ENCODE measurements around the gene ATG10.
"Not testable (repeated sequence)": the region's sequence is repeated elsewhere in the genome, so short reads cannot be mapped to it uniquely, and the experiment has no call there.

Gene ATG10
- total RNA-seq, result 6.5 to 11.2 reads per million in 2 donors

DNA sequence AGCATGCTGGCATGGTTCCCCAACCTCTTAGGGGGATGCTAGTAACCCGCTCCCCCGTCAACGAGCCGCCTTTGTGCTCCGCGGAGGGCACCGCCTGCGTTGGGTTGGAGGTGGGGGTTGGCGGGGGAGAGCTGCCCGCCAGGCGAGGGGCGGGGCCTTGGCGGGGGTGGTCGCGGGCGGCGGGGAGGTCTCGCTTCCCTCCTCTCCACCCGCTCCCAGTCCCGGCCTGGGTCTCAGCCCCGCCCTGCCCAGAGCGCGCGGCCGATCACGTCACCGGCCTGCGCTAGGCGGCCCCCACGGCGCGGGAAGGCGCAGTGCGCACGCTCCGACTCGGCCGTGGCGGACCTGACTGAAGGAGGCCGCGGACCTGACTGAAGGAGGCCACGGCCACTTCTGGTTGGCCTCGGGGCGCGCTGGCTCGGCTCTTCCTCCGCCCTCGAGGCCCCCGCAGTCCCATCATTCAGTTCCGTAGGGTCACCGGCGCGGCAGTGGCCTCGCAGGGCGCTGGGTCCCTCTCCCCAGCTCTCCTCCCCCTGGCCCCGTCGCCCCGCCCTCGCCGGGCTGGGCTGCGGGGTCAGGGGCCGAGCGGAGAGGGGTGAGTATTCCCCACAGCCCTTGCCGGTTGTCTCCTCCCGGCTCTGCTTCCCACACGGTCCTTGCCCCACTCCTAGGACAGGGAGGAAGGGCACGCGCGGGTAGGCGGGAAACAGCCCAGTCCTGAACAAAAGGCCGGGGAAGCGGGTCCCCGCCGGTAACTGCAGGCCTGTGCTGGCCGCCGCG is at the start of gene ATG10:
Gene ATG10 (plus strand): TSS at position 312 of the 780 bp plus-strand sequence. CDS start 15,548 bp downstream, outside the sequence.
- peak; percentile 81 for DNase-seq

DNA sequence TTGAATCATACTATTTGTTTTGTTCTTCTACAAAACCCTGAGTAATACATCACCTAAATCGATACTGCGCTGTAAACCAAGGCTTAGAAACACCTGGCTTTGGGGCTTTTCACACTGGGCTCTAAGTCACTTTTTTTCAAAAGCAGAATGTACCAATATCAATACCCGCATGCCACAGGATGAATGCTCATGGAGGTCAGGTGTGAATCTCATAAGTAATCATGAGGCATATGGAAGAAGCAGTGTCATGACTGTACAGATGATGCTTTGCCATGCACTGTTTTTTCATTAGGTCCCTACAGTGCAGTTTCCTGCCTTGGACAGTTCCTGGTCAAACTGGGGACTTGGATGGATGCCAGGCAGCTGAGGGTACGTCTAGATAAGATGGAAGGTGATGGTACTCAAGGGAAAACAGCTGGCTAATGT is 49.0 kb upstream of the ATG10 start:
- DNase-seq, result no peak

DNA sequence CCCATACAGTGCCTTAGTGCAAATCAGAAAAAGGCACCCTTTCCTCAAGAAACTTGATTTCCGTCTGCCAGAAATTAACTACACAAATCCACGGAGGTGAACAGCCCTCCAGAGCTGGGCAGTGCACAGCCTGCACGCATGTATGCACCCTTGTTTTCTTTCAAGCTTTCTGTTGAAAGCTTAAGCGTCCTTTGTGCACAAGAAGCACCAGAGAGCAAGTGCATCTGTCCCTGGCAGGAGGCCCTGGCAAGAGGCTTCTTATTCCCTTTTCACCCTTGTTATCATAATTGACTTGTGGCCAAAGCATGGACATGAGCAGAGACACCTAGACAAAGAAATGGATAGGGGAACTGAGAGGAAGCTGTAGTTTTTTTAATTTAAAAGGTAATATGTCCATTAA is 47.4 kb upstream of the ATG10 start:
- DNase-seq, result no peak

DNA sequence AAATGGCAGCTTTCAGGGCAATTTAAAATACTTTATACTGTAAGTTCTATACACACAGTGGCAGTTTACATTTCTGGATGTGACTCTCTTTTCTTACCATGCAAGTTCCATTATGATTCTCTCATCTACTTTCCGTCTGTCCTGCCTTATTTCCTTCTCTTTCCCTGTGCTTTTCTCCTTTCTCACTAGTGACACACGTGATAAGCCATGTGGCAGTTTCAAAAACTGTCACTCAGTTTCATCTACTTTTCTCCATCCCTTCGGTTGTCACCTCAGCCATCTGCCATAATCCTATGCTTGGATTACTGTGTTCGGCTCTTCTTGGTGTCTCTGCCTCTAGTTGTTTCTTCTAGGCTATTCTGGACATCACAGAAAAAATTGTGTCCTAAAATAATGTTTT is 46.8 kb upstream of the ATG10 start:
- DNase-seq, result no peak

DNA sequence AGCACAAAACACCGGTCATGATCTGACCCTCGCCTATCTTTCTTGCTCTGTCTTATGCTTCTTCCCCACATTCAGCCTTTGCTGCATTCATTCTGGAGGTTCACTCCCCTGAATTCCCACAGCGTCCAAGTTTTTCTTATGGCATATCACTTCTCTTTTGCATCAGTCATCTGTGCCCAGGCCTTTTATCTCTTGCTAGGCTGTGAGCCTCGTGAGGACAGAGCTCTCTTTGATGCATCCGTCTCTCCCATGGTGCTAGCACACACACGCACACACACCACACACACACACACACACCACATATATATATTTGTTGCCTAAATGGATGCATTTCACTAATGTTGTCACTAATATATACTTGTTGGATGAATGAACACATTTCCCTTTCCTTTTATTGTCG is 45.8 kb upstream of the ATG10 start:
- DNase-seq, result no peak

DNA sequence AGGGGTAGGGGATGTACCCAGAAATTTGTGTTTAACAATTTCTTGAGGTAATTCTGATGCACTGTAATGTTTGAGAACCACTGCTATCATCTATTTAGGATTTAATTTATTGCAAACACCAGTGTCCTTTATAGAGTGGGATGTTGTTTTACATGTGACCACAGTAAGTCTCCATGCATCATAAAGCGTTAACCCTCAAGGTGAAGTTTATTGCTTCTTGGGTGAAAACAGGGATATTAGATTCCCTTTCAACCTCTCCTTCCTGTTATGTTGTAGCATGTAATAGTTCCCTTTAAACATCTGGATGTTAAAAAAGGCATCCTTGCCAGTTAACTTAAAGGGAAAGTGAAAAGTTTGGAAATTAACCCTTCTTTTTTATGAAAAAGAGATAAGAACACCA is 35.8 kb upstream of the ATG10 start:
- DNase-seq, result no peak

DNA sequence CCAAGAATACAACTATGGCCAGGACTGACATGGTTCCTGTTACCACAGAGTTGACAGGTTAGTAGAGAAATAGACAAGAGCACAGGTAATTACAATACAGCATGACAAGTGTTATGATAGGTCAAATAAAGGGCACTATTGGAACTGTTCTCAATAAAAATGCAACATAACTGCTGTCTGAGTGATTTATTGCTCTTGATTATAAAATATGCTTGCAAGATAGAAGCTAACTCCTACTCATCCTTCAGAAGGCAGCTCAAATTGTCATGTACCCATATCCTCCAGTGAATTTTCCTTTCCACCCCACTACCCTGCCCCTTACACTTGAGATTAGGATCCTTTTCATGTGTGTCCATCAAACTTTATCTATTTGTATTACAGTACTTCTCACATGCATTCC is 35.1 kb upstream of the ATG10 start:
- DNase-seq, result no peak

DNA sequence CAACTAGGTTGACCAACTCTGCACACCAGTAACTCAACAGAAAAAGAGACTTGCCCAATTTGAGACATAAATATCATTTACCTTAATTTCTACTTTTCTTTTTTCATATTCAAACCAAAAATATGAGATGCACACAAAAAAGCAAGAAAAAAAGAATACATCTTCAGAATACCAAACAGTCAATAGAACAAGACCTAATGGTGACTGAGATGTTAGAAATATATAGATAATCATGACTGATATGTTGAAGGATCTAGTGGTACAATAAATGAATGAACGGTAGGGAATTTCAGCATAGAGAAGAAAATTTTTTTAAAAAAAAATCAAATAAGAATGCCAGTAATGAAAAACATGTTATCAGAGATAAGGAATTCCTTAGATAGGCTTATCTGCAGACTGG is 29.1 kb upstream of the ATG10 start:
- no peak for DNase-seq

DNA sequence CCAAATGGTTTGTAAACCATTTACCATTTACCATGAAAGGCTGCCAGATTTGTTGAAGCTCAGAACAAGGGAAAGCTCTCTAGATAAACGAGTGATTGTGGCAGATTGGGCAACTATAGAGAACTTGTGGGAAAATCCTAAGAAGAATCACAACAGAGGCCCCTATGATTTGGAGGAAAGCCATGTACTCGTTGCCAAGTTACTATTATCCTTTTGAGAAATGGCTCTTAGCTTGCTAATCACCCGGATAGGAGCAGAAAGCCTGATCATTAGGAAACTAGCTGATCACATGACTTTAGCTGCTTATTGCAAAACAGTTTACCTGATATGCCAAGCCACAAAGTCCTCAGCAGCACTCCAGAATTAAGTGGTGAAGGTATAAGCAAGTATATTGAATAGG is 23.5 kb upstream of the ATG10 start:
- DNase-seq, result no peak

DNA sequence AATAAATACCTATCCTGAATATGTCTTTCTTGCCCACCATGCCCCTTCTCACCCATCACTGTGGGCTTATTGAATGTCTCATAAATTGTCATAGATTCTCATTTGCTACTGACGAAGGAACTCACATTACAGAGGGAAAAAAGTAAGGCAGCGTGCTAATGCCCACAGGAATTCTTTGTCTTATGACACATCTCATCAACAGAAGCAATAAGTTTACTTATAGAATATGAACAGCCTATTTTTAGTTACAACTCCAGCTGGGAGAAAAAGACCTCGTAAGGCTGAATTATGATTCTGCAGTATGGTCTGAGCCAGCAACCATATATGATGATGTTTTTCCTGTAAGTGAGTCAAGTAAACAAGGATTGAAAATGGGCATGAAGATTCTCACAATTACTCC is 22.4 kb upstream of the ATG10 start:
- no peak for DNase-seq

DNA sequence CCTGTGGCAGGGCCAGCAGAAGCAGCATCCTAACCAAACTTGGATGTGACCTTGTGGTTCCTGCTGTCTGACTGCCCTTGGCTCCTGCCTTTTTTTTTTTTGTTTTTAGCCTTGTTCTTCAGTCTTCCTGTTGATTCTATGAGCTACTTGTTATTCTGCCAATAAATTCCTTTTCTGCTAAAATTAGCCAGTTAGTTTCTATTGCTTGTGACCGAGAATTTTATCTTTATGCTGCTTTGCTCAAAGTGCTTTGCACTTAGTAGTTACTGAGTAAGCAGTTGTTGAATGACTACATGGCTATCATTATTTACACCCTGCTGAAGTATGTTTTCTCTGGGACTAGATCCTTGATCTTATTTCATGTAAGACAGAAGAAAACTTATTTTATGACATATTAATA is 20.8 kb upstream of the ATG10 start:
- no peak for DNase-seq

DNA sequence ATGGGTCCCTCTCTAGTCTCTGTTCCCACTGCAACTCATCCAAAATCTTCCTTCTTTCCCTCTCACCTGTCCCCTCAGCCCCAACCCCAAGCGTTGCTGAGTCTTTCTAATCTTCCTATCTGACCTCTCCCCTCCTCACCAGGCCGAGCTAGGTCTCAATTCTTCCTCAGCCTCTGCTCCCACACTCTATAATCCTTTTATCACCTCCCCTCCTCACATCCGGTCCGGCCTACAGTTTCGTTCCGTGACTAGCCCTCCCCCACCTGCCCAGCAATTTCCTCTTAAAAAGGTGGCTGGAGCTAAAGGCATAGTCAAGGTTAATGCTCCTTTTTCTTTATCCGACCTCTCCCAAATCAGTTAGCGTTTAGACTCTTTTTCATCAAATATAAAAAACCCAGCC is 17.0 kb upstream of the ATG10 start:
- not testable (repeated sequence) for DNase-seq

DNA sequence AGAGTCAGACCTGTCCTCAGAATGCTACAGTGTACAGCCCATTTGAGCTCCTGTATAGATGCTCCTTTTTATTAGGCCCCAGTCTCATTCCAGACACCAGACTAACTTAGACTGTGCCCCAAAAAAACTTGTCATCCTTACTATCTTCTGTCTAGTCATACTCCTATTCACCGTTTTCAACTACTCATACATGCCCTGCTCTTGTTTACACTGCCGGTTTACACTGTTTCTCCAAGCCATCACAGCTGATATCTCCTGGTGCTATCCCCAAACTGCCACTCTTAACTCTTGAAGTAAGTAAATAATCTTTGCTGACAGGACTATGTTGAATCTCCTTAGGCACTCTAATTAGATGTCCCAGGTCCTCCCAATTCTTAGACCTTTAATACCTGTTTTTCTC is 13.7 kb upstream of the ATG10 start:
- not testable (repeated sequence) for DNase-seq

DNA sequence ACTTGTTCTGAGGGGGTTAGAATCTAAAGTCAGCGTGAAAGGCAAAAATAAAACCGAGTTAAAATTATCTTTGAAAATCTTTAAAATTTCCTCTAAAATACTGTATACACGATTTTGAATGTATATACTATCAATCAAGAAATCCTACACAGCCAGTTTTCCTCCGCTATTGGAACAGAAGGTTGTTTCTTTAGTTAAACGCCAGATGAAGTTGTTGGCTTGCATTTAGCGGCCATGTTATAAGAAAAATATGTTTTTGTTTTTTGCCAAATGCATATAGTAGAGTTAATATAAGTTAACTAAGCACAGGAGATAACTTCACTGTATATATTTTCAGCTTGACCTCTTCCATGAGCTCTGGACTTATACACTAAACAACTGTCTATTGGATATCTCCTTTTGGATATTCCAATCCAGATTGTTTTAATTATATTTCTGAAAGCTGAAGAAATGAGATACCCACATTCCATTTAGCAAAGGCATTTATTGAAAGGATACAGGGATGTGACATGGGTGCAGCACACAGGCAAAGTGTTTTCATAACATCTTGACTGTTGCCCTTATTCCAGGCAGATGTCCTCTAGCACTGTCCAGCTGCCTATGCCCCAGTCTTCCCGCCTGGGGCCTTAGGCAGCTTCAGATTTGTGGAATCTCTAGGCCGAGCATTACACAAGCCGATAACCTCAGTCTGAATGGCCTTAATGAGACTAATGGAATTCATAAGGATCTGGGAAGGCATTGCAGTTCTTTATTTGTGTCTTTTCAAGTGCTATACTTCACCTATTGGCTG is 10.0 kb upstream of the ATG10 start:
- DNase-seq, result no peak

DNA sequence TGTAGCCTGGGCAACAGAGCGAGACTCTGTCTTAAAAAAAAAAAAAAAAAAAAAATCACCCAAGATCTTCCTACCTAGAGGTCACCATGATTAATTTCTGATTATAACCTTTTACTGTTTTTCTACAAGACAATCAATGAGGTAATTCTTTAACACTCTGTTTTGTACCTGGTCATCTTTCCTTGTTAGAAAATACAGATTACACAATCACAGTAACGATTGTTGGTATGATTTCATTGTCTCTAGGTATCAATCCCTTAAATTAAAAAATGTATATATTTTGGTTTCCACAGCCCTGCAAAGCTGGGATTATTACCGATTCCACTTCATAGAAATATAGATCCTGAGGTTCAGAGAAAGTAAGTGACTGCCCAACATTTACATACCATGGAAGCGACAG is 8.3 kb upstream of the ATG10 start:
- no peak for DNase-seq

DNA sequence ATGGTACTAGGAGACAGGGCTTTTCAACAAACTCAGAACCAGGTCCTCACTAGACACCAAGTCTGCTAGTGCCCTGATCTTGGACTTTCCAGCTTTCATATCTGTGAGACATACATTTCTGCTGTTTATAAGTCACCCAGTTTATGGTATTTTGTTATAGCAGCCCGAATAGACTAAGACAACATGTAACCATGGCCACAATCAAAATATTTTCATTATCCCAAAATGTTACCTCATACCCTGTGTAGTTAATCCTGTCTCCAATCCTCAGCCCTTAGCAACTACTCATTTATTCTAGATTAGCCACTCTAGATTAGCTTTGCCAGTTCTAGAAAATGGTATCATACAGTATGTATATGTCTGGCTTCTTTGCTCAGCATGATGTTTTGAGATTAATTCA is 6.3 kb upstream of the ATG10 start:
- DNase-seq, result no peak

DNA sequence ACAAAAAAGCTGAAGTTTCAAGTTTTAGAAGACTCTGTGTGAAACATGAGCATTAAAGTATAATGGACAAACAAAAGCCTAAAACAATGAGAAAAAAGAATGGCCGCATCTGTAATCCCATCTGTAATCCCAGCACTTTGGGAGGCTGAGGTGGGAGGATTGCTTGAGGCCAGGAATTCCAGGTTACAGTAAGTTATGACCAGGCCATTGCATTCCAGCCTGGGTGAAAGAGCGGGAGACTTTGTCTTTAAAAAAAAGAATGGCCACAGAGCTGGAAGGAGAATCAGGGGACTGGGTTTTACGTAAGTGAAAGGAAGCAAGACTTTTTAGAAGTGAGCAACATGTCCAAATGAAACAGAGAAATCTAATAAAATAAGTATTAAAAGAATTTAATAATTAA is 2.6 kb upstream of the ATG10 start:
- DNase-seq, result no peak

DNA sequence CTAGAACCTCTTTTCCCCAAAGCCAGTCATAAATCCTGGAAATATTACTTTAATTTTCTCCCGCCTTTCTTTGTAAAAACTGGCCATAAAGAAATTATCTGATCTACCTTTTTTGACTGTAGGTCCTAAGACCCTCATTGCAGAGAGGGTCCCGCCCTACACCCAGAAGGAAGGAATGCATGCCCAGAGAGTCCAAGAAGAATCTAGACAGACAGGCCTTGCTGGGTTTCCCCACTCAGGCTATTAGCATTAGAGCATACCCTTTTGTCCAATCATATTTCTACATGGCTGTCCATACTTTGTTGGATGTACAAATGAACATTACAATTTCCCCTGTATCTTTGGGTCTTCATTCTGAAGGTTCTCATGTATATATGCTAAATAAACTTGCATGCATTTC is 1.9 kb upstream of the ATG10 start:
- no peak for DNase-seq

DNA sequence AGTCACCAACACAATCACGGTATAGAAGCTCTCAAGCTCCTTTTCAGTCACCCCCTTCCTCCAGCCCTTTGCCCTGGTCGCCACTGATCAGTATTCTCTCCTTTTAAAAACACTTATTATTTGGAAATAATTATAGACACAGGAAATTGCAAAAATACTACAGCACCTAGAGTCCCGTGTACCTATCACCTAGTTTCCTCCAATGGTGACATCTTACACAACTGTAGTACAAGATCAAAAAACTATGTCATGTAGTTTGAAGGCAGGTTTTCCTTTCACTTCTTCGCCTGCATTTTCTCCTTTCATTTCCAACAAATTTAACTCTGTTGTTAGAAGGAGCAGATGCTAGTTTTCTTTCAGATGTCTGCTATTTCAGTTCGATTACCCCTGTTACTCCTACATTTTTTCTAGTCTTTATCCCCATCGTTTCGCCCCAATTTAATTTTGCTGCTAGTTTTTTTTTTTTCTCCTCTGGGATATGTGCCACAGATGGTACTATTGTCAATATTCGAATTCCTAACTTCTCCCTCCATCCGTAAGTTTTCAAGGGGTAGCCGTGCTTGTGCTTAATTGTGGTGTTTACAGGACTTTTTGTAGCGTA is 612 bp upstream of the ATG10 start:
- no peak for DNase-seq

DNA sequence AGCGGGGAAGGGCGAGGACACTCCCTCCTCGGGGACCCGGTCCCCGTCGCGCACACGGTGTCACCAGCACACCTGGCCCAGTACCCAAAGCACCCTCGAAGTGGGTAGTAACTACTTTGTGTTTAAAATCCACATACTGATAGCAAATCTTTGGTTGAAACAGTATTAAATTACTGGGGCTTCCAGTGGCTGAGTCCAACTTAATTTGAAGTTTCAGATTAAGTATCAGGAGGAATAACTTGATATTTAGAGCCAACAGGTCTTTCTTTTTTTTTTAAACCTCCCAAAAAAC is 615 bp downstream of the ATG10 start:
- DNase-seq, result no peak

DNA sequence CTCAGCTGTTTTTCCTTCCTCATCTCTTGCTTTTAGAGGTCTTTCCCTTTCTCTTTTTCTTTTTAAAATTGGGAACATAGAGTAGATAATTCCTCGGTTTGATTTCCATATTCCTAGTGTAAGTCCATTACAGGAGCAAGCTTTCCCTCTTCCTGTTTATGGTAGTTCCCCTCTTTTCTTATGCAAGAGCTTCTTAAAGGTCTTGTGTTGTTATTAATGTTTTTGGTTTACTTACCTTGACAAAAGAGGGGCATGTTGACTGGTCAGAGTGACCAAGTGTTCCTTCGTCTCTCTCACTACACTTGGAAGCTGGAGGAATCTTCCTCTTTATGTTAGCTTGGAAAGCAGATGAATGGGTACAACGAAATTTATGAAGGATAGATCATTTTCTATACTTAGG is 8.3 kb downstream of the ATG10 start:
- DNase-seq, result no peak

DNA sequence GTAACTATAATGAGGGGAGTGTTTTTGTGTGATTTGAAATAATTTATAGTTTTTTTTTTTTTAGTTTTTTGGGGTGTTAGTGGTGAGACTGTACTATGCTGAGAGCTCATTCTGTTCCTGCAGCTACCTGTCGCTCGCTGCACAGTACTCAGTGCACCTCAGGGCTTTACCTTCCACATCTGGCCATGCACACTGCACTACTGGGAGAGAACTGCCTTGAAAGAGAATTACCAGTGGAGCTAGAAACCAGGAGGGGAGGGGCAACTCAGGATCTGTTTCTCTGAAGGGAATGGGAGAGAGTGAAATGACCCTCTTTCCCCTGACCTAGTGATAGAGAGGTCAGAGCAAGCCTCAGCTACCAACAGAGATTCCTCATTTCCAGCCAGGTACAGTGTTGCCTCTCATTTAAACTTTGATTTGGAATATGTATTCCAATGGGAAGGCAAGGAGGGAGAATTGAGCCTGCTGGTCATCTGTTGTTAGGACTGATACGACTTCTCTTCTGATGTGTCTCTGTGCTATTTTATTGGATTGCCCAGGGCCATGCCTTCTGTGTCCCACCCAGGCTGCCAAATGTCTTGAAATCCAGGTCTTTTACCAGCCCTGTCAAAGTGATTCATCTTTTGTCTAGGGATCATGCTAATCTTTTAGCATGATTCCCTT is 8.9 kb downstream of the ATG10 start:
- DNase-seq, result no peak

DNA sequence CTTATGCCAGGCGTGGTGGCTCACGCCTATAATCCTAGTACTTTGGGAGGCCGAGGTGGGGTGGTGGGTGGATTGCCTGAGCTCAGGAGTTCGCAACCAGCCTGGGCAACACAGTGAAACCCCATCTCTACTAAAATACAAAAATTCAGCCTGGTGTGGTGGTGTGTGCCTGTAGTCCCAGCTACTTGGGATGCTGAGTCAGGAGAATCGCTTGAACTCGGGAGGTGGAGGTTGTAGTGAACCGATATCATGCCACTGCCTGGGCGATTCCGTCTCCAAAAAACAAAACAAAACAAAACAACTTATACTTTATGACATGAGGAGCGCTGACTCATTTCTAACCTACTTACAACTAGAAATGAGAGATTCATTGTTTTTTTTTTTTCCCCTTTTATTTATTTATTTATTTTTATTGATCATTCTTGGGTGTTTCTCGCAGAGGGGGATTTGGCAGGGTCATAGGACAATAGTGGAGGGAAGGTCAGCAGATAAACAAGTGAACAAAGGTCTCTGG is 10.4 kb downstream of the ATG10 start:
- not testable (repeated sequence) for DNase-seq

Measured in activated gamma-delta T cell (primary cell).